NB4 (cell line): ENCODE data around the gene PARD3.

Source experiments
- DNase-seq: peaks from one replicate; pipeline ENCODE4 v3.0.0; 2010; ENCODE audit warnings: low read depth
- H3K4me3 ChIP-seq: one replicate; pipeline ENCODE4 v1.5.1; 2011; ENCODE audit warnings: mild to moderate bottlenecking, low read depth, low read length, moderate library complexity
- CTCF ChIP-seq: IDR thresholded peaks from one replicate; pipeline ENCODE4 v1.5.1; 2012; ENCODE audit warnings: low read depth, low read length
- MAX ChIP-seq: IDR thresholded peaks from 2 replicates; pipeline ENCODE4 v1.6.1; 2011; ENCODE audit warnings: low read depth, low read length
- MYC ChIP-seq: IDR thresholded peaks from 2 replicates; pipeline ENCODE4 v1.6.1; 2011; ENCODE audit warnings: low read depth, low read length
- POLR2A ChIP-seq: IDR thresholded peaks from 2 replicates; pipeline ENCODE4 v1.6.1; 2011; ENCODE audit warnings: mild to moderate bottlenecking; ENCODE audit not compliant: insufficient read length; ENCODE audit errors: extremely low read depth

The PARD3 gene

DNA sequence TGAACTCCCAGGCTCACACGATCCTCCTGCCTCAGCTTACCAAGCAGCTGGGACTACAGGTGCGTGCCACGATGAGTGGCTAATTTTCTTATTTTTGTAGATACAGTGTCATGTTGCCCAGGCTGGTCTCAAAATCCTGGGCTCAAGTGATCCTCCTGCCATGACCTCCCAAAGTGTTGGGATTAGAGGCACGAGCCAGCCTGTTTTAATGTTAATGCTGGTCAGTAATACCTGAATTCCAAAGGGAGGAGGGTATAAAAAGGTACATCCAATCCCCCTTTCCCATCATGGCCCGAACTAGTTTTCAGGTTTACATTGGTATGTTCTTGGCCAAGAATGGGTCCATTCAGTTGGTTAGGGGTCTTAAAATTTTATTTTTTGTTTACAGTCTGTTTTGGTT is 329.1 kb downstream of the PARD3 start:
- DNase-seq, result no peak
- TF ChIP-seq POLR2A, result no peak
- TF ChIP-seq CTCF, result no peak
- no peak for TF ChIP-seq MAX
- no peak for TF ChIP-seq MYC
- H3K4me3 ChIP-seq, result no peak overlapping the region

GRCh38 chr10:34484164-34484563 is 330.9 kb downstream of the PARD3 start:
- no peak for DNase-seq
- no peak for TF ChIP-seq CTCF
- TF ChIP-seq MAX, result no peak
- TF ChIP-seq MYC, result no peak
- TF ChIP-seq POLR2A, result no peak
- no peak overlapping the region for H3K4me3 ChIP-seq

- DNase-seq, result no peak
- no peak overlapping the region for H3K4me3 ChIP-seq
- TF ChIP-seq MAX (no peak), MYC (no peak), POLR2A (no peak), CTCF (no peak)
Measured at GRCh38 chr10:34480345-34480744, 334.8 kb downstream of the PARD3 start.

- H3K4me3 ChIP-seq, result no peak overlapping the region
- no peak for DNase-seq
- no peak for TF ChIP-seq POLR2A
- TF ChIP-seq MAX, result no peak
- no peak for TF ChIP-seq MYC
Measured at GRCh38 chr10:34479520-34480179, 335.4 kb downstream of the PARD3 start.

DNA sequence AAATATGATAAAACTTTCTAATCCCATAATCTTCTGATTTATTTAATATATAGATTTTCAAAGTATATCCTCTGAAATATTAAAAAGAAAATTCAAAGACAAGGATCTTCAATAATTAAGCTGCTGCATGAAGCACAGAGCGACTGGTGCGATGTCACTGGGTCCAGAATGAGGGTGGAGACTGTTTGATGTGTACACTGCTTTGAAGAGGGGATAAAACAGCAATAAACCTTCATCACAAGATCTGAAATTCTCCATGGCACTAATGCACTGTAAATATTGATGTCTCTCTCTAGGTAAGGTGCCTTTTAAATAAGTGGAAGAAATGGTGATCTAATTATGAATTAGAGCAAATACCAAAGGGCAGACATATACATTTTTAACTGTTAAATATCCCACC is 337.8 kb downstream of the PARD3 start:
- no peak overlapping the region for H3K4me3 ChIP-seq
- DNase-seq, result no peak
- TF ChIP-seq MYC (no peak), CTCF (no peak), POLR2A (no peak), MAX (no peak)

GRCh38 chr10:34476608-34477007 is 338.5 kb downstream of the PARD3 start:
- TF ChIP-seq POLR2A (no peak), CTCF (no peak), MAX (no peak), MYC (no peak)
- no peak for DNase-seq
- H3K4me3 ChIP-seq, result no peak overlapping the region
